Stimulated activated CD4-positive, alpha-beta T cell treated with anti-CD3 and anti-CD28 coated beads, Interleukin-1b, Interleukin-23, amount 100 ng/mL, for 24 hours (primary cell): Measurements from ENCODE around the gene TTC13.

Source experiments
- DNase-seq, 4 experiments: peaks; one replicate each; pipeline ENCODE4 v3.0.0-alpha.2; 2020; ENCODE audit warnings: low read depth in 4 of 4, low spot score in 1 of 4

TTC13 gene

DNA sequence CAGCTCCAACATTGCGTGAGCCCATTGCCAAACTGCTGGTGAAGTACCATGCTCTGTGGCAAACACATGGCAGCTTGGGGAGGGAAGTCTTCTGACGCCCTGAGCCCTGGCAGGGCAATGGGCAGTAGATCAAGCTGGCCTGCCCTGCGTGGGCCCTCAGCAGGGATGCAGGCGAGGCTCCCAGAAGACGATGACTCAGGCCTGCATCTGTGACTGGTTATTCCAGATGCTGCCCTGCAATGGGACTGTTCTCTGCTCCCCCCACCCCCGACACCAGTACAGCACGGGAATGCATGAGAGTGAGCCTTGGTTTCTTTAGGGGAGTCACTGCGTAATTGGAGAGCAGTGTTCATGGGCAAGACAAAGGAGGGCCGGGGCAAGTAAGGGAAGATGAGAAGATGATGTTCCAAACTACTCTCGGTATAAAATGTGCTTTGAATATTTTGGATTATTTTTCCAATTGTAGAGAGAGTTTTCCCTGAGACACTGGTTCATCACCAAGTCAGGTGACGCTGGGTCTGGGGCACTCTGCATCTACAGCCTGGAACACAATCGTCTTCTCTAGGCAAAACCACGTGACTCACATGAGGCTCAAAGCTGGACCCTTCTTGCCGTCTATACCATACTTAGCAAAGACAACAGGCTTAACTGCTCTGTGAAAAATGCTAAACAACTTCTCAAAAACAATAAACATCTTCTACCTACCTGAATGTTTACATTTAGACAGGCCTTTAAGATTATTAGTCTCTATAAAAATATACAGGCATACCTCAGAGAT is 101.3 kb downstream of the TTC13 start:
- DNase-seq: no peak

DNA sequence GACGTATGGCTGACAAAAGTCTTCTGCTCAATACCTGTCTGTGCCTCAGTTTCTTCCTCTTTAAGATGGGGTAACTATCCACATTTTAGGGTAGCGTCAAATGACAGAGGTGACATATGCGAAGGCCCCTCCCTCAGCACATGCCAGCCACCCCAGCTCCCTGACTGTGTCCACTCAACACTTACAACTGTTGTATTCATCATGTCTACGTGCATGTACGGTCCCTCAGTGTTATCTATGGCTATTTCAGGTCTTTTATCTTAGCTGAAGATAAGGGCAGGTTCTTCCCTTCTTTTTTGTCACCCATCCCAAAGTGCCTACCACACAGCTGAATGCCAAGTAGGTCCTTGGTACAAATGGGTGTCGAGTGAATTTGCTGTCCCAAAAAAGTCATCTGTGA is 102.0 kb downstream of the TTC13 start:
- DNase-seq: no peak

DNA sequence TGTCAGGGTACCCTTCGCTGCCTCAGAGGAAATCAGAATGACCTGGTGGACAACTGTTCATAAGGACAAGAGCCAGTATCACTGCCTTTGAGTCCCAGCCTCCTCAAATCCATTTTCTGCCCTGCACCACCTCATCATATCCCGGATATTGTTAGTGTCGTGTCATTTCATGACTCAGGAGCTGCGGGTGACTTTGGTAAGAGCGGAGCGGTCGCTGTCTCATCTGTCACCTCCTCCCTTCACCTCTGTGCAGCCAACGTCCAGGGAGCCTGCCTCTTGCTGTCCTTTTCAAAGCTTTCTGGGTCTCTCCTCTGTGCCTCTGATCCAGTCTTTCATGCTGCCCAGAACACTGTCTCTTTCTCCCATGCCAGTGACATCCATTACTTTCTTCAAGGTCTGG is 103.3 kb downstream of the TTC13 start:
- DNase-seq: no peak

DNA sequence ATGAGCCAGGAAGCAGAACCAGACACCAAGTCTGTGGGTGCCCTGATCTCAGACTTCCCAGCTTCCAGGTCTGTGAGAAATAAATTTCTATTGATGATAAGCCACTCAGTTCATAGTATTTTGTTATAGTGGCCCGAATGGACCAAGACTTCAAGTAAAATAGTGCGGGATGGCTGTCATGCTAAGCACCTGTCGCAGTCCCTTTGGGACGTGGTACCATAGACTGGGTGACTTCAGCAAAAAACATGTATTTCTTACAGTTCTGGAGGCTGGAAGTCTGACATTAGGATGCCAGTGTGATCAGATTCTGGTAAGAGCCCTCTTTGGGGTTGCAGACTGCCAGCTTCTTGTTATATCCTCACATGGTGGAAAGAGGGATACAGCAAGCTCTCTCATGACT is 107.7 kb downstream of the TTC13 start:
- DNase-seq: no peak

DNA sequence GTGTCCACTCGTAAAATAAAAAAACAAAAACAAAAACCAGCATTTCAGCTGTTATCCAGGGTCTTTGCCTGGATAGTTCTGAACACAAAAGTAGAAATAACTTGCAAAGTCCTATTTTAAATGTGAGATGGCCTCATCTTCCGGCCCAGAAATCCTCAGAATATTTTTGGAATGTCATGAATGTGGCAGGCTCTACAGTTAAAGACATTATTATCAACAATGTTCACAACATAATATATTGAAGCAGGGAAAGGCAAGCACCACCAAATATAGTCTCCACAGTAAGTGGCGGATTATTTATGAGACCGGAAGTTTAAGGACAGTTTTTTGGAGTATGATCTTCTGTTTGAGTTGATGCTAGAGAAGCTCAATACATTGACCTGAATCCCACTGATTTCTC is 109.2 kb downstream of the TTC13 start:
- DNase-seq: no peak

DNA sequence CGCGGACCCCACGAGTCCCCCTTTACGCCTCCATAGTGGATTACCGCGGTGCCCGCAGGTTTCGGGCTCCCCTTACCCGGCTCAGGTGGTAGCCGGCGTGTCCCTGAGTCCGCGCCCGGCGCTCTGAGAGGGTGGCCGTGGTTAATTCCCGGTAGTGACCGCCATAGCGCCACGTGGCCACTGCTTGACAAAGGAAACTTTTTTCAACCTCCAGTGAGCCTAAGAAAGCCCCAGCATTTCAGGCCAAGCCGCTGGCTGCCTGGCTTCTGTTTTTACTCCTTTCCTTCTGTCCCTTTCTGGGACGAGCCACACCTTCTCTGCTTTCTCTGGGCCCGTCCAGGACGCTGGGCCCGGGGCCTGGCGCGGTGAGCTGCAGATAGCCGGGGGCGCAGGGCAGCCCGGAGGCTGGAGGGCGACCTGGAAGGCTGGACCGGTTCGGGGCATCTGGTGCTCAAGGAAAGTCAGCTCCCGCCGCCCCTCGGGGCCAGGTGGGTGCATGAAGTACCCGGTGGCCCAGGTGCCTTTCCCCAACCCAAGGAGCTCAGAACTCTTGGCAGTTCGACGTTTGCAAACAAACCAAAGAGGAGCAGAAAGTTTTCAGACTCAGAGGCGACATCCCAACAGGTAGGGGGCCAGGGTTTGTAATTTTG is 109.8 kb downstream of the TTC13 start:
- peak in 3 of 4 experiments; percentile 7 to 14 (median 11) for DNase-seq

DNA sequence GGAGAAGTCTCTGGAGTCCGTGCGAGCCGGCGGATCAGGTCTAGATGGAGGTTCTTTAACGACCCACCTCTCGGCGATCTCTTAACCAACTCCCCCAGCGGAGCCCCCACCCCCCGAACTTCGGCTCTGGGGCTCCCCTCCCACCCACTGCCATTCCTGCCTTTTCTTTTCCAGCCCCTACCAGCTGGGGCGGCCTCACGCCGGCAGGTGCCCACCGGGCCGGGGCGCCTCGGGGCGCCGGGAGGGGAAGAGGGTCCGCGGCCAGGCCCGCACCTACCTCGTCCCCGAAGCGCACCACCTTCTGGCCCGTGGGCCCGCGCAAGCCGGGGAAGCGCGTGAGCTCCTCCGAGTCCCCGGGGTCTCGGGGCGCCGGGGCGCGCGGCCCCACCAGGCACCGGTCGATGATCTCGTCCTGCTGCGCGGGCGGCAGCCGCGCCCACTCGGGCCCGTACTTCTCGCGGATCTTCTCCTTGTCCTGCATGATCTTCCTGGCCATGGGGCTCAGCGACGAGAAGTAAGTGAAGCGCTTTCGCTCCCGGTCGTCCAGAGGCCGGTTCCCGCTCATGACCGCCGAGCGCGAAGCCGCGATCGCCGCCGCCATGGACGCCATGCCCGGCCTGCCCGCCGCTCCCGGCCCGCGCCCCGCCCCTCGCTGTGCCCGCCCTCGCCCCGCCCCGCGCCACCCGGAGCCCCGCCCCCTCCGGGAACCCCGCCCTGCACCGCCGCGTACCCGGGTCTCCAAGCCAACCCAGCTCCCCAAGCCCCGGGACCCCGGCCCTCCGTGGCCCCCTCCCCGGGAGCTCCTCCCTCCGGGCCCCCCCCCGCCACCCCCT is 110.5 kb downstream of the TTC13 start, which contains the start of gene C1orf198:
Gene C1orf198, minus strand, starts transcription at position 619 of the 833 bp plus-strand sequence. Its CDS starts 9 bp downstream, at position 610.
- DNase-seq: peak; percentile 52 to 71 (median 62)

DNA sequence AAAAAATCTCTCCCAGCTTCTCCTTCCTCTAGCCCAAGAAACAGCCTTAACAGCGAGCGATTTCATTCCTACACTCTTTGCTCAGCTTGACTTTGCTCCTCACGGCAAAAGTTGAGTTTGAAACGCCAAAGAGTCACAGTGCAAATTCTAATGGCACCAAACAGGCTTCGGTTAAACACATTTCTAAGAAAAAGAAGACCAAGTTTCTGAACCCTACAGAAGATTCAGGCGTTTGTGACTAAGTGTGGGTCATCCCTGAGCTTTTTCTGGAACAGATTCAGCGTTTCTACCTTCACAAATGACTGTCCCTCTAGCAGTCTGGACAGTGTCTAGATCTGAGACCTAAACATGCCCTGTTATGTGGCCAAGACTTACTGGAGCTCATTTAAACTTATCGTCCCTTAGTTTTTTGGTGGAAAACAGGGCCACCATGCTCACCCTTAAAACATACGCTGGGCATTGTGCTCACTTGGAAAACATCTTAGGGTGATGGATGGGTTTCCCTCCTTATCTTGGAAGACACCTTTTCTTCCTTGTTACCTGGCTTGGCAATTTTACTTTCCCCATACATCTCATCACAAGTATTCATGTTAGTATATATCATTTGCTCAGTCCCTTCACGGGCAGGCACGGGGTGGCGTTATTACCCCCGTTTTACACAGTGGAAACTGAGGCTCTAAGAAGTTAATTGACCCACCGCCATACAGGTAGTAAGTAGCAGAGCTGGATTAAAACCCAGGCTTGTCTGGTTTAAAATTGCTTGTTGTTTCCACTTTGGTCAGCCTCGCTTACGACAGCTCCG is 111.4 kb downstream of the TTC13 start:
- no peak for DNase-seq

DNA sequence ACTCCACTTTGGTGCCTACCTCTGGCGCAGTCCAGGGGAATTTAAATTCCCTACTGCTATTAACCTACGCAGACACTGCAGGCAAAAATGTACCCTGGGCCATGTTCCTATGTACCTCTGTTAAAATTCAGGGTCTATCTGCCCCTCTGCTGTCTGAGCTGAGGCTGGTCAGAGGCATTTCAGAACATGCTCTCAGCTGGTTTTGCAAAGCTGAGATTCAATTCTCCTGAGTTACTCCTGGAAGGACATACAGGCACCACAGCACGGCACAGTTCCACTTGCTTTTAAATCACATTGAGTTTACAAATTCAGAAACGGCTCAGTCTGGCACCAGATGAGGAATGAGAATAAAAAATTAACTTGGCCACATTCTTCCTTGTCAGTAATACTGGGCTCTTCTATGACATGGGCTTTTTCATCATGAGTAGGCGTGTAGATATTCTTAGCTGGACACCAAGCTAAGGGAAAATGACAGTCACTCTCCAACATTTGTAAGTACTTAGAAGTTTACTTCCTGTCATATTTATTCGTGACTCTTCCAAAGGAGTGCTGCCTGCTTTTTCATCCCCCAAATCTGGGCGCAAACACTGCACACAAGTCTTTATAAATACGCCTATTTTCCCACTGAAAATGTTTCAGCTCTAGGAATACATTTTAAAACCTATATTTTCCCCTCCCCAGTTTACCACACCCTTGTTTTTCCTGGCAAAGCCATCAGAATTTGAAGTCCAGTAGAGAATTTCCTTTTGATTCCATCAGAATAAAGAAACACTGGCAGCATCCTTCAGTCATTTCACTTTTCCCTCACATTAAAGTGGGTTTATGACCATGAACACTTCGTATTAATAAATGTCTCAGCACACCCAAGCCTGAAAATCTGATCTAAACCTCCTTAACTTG is 112.2 kb downstream of the TTC13 start:
- DNase-seq: no peak

DNA sequence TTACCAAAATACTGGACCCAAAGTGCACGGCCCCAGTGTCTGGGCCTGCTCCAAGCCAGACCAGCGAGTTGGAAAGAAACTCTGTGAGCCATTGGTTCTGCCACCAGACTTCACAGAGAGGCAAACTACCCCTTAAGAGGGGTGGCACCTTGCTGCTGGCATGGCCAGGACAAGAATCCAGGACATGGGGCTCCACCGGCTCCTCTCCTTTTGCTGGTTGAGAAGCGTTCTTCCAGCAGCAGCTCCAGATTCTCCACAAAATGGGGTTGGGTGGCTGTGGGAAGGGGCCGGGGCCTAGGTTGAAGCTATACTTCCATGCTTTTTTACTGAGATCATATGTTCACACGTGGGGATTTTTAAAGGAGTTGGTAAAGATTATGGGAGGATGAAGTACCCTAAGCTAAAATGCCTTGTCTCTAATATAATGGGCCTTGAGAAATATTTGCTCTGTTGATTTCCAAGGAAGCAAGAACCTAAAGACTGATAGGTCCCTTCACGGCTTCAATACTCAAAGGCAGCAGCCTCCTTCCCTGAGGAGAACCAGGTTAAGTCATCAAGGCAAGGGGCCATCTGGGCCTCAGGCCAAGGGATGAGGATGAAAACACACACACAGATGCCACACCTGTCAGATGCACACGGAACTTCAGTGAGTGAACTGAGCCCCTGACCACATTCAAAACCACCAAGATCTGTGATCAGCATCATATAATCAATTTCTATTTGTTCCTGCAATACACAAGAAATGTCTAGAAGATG is 113.4 kb downstream of the TTC13 start:
- DNase-seq: no peak

DNA sequence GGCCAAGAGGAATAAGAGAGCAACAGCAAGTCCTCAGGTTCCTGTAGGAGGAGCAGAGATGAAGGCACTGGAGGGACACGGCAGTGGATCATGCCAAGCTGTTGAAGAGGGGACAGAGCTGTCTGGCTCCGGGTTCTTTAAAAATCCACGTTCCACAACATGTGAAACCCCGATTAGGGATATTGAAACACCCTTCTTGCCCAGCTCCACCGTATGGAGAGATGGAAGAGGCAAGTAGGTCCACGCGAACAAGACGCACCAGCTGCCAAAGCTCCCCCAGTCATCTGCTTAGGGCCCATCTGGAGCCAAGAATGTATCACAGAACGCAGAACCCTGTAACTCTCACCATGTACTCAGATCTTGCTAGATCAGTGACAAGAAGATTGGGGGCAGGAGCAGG is 114.2 kb downstream of the TTC13 start:
- DNase-seq: no peak

DNA sequence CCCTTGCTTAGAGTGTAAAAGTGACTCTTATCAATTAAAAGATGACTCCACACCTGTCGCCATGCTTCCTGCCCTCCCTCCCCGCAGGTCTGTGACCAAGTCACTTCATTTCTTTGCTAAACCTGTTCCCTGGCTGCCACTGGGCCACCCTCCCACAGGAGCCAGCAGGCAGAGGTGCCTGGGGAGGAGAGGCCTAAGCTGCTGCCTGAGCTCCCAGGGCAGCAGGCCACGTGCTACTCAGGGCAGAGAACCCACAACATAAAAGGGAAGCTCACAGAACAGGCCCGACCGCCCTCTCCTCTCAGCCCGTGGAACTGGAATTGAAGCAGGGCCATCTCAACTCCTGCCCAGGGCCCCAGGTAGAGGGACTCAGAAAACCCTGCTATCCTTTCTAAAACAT is 115.2 kb downstream of the TTC13 start:
- DNase-seq: no peak

DNA sequence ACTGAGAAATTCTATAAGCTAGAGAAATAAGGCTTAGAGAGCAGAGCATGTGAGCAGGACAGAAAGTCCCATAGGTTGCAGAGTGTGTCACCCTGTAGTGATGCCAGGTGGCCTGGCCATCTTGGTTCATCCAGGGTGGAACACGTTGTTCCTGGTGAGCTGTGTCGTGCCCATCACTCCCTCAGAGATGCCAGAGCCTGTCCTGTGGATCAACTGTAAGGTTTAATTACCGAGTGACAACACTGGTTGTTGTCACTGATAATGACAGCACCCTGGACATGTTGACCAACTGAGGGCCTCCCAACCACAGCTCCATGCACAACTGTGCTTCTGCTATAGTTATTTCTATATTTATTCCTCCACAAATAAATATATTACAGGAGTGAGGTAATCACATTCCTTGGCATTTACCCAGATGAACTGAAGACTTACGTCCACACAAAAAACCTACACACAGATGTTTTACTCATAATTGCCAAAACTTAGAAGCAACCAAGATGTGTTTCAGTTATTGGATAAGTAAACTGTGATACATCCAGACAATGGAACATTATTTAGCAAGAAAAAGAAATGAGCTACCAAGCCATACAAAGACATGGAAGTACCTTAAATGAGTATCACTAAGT is 116.6 kb downstream of the TTC13 start:
- no peak for DNase-seq

DNA sequence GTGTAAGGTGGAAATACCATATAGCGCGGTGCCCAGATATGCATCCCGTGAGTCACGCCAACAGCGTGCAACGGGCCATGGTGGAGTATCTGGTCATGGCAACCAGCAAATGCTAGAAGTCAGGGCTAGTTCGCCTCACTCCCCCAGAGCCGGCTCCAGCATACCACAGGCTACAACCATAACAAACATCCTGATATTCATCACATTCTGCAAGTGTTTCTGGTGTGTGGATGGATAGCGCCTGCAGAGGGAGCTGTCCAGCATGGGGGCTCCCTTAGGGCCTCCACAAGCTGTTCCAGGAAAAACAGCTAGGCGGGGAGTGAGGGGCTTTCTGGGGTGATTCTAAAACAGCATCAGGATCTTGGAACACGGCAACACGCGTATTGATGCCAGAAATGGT is 117.2 kb downstream of the TTC13 start:
- DNase-seq: no peak

DNA sequence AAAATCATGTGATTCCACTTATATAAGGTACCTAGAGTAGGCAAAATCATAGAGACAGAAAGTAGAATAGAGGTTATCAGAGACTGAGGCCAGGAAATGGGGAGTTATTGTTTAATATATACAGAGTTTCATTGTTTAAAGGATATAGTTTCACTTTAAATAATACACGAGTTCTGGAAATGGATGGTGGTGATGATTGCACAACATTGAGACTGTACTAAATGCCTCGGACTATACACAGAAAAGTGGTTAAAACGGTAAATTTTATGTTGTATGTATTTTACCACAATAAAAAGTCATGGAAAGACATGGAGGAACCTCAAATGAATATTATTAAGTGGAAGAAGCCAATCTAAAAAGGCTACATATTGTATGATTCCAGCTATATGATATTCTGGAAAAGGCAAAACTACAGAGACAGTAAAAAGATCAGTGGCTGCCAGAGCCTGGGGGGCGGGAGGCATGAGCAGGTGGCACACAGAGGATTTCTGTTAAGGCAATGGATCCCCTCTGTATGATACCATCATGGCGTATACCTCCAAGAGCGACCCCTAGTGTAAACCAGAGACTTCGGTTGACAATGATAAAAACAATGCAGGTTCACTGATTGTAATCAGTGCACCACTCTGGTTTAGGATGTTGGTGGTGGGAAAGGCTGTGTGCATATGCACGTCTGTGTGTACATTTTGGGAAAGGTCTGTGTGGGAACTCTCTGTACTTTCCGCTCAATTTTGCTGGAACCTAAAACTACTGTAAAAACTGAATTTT is 117.9 kb downstream of the TTC13 start:
- DNase-seq: no peak

DNA sequence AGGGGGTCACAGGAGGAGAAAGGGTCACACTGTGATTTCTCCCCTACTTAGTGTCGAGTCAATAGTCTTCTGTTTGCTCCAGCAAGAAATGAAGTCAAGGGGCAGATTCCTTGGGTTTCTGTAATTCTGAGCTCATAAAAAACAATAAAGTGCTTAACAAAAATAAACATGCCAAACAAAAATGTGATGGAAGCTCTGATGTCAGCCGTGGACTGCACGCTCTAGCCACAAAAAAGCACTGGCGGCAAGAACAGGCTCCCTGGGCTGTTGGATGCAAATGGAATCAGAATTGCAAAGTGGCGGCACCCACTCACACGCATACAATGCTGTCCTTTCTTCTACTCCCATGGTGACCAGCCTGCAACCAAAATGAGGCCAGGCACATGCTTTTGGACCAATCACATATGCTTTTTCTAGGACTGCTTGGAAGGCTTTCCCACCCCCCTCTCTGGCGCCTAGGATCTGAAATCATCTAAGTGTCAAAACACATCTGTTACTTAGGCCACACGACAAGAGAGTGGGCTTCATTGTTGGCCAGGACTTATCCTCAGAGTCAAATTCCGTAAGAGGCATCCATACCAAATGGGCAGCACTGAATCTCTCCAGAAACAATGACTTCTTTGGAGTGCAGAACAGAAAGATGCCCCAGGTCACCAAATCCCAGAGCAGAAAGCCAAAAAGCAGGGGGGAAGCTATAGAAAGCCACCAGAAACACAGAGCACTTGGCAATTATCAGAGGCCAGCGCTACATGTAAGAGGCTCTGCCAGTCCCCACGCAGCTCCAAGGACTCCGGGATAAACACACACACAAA is 119.5 kb downstream of the TTC13 start:
- DNase-seq: no peak

DNA sequence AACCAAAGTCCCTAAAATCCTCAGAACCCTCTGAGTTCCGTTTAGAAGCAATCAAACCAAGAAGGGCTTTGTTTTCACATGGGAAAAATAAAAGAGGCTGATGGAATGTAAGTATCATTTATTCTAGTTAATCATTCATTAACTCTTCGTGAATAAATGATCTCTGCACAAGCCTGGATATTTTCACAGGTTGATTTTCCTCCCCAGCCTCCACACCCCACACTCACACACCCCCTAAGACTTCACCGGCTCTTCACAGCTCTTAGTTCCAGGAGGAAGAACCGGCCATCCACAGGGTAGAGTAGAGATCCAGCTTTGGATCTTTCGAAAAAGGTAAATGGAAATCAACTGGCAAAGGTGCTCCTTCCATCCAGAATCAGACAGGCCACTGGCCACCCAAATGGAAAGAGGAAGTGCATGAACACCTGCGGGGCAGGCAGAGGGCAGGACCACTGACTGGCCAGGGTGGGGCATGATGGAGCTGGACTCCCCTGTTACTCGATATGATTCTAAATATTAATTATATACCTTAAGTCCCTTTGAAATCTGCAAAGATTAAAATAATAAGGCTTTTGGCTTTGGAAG is 120.3 kb downstream of the TTC13 start:
- no peak for DNase-seq
